T-helper 22 cell (primary cell): Measurements from ENCODE around the gene NGEF.

Source experiments
- DNase-seq: peaks from one replicate; pipeline ENCODE4 v3.0.0-alpha.2; 2020; ENCODE audit warnings: low read depth

Gene NGEF

GRCh38 chr2:233042549-233042948, 29.5 kb upstream of the NGEF start:
- no peak for DNase-seq

- DNase-seq = no peak
These were observed 28.8 kb upstream of the NGEF start for GRCh38 chr2:233041722-233042323.

GRCh38 chr2:233040571-233040970, 27.5 kb upstream of the NGEF start:
- DNase-seq = no peak

GRCh38 chr2:233039846-233040530, 26.9 kb upstream of the NGEF start:
- DNase-seq = no peak

GRCh38 chr2:233039212-233039845, 26.3 kb upstream of the NGEF start:
- DNase-seq = no peak

- no peak for DNase-seq
These were observed 24.0 kb upstream of the NGEF start for GRCh38 chr2:233037078-233037477.

- DNase-seq = no peak
These were observed 23.2 kb upstream of the NGEF start for GRCh38 chr2:233036162-233036838.

- DNase-seq = no peak
These were observed 22.5 kb upstream of the NGEF start for GRCh38 chr2:233035426-233036161.

GRCh38 chr2:233034091-233034882, 21.2 kb upstream of the NGEF start:
- DNase-seq = no peak

- no peak for DNase-seq
These were observed 20.6 kb upstream of the NGEF start for GRCh38 chr2:233033672-233034071.

GRCh38 chr2:233032551-233033320, 19.7 kb upstream of the NGEF start, which contains the start of gene NEU2:
Gene NEU2 (plus strand): TSS chr2:233032672. CDS start chr2:233032672, 0 bp downstream.
- no peak for DNase-seq

- no peak for DNase-seq
These were observed 18.8 kb upstream of the NGEF start for GRCh38 chr2:233031556-233032500.

GRCh38 chr2:233029321-233029720, 16.3 kb upstream of the NGEF start:
- no peak for DNase-seq

GRCh38 chr2:233026198-233026813, 13.2 kb upstream of the NGEF start:
- no peak for DNase-seq

- DNase-seq = no peak
These were observed 12.7 kb upstream of the NGEF start for GRCh38 chr2:233025706-233026105.

- no peak for DNase-seq
These were observed 10.8 kb upstream of the NGEF start for GRCh38 chr2:233023761-233024410.

- no peak for DNase-seq
These were observed 10.1 kb upstream of the NGEF start for GRCh38 chr2:233023007-233023760.

GRCh38 chr2:233022561-233022960, 9.5 kb upstream of the NGEF start:
- no peak for DNase-seq
